ENCODE measurements around the gene CTIF.

CTIF gene

GRCh38 chr18:48771641-48772375, 233.0 kb downstream of the CTIF start:
- no peak for TF ChIP-seq CTCF (IDR thresholded peaks at IDR 0.05; ENCODE audit: insufficient read depth, low read depth, low read length, missing control alignments)
- no peak overlapping the region for H3K4me3 ChIP-seq (ENCODE audit: low read depth, low read length)
- no peak for DNase-seq (ENCODE audit: low read depth)

DNA sequence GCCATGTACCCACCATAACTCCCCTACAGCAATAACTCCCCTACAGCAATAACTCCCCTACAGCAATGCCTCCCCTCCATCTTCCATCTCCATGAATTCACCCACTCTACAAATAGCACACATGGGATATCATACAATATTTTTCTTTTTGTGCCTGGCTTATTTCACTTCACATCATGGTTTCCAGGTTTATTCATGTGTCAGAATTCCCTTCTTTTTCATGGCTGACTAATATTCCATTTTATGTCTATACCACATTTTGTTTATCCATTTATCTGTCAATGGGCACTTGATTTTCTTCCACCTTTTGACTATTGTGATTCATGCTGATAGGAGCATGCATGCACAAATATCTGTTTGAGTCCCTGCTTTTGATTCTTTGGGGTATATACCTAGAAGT, 233.6 kb downstream of the CTIF start:
- DNase-seq (ENCODE audit: low read depth), result no peak
- no peak for TF ChIP-seq CTCF (IDR thresholded peaks at IDR 0.05; ENCODE audit: insufficient read depth, low read depth, low read length, missing control alignments)
- H3K4me3 ChIP-seq (ENCODE audit: low read depth, low read length), result no peak overlapping the region

GRCh38 chr18:48773821-48774220, 235.0 kb downstream of the CTIF start:
- no peak overlapping the region for H3K4me3 ChIP-seq (ENCODE audit: low read depth, low read length)
- DNase-seq (ENCODE audit: low read depth), result no peak
- TF ChIP-seq CTCF (IDR thresholded peaks at IDR 0.05; ENCODE audit: insufficient read depth, low read depth, low read length, missing control alignments), result no peak

DNA sequence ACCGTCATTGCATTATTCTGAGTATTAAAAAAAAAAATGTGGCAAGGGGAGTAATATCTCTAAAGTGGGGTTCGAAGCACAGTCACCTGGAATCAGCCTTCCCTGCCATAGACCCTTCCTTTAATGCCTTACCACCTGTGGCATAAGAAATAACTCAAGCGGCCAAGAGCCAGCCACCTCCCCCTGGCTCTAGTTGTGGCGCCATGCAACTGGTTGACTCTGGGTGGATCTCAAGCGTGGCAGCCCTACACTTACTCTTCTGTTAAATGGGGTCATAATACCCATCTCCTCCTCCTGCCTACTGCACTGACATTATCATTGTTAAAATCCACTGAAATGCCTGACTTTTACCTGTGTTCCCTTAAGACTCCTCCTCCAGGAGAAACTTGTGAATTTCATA, 236.1 kb downstream of the CTIF start:
- no peak overlapping the region for H3K4me3 ChIP-seq (ENCODE audit: low read depth, low read length)
- no peak for TF ChIP-seq CTCF (IDR thresholded peaks at IDR 0.05; ENCODE audit: insufficient read depth, low read depth, low read length, missing control alignments)
- DNase-seq (ENCODE audit: low read depth), result no peak

- H3K4me3 ChIP-seq (ENCODE audit: low read depth, low read length), result no peak overlapping the region
- DNase-seq (ENCODE audit: low read depth), result no peak
- TF ChIP-seq CTCF (IDR thresholded peaks at IDR 0.05; ENCODE audit: insufficient read depth, low read depth, low read length, missing control alignments), result no peak
These were observed 236.7 kb downstream of the CTIF start for GRCh38 chr18:48775372-48776155.

GRCh38 chr18:48776156-48776555, 237.3 kb downstream of the CTIF start:
- H3K4me3 ChIP-seq (ENCODE audit: low read depth, low read length), result no peak overlapping the region
- no peak for DNase-seq (ENCODE audit: low read depth)
- no peak for TF ChIP-seq CTCF (IDR thresholded peaks at IDR 0.05; ENCODE audit: insufficient read depth, low read depth, low read length, missing control alignments)
